Ovary (tissue), 1 donor: ENCODE results near the gene IFI27L1.

ENCODE experiments used
- EP300 ChIP-seq: sonication (generic); formaldehyde crosslinking; IDR thresholded peaks from one replicate; pipeline ENCODE4 v1.6.1; 2017; ENCODE audit warnings: antibody characterized with exemption
- POLR2A ChIP-seq: fragments of 450-650 bp; IDR thresholded peaks from one replicate; pipeline ENCODE4 v1.6.1; 2017; ENCODE audit warnings: antibody characterized with exemption, mild to moderate bottlenecking, moderate library complexity

DNA sequence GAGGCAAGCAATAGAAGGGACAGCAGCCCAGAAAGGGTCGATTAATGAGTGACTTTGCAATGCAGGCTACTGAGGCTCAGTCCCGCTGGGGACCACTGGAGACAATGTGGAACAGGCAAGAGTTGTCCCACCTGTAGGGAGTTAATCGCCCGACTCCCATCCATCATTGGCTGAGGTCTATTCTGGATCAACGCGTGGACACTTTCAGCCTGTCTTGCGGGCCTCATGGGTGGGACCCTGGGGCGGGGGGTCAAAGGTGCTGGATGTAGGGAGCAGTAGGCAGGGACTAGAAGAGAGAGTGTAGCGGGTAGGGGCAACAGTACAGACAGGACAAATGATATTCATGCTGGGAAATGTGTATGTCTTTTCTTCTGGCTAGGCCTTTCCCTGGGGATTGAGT lies 42.2 kb downstream of the IFI27L1 start:
- TF ChIP-seq POLR2A, result no peak
- TF ChIP-seq EP300, result no peak
